Endothelial cell of umbilical vein (primary cell): ENCODE data around the gene GLDC. TPM values are rescaled to one million over a fixed set of nuclear protein-coding genes. Genes with fewer than 3 reads are reported as not detected.

Experiments used
- BruUV-seq: library from RNA; stranded (reverse); fragments of 400-500 nt; replicated peaks from 2 replicates; lab custom pipeline; 2021; lab: Mats Ljungman, UMichigan
- CTCF ChIA-PET: fragments of 300-600, 350-600 bp; sonication (Branson Sonifier 250); formaldehyde crosslinking; loops from one replicate; lab custom pipeline; 2021; ENCODE audit warnings: antibody characterized with exemption, inconsistent platforms; lab: Charles Lee
- POLR2A ChIA-PET: fragments of 300-600, 350-600 bp; sonication (Branson Sonifier 250); formaldehyde crosslinking; loops from one replicate; lab custom pipeline; 2021; ENCODE audit warnings: antibody characterized with exemption, inconsistent platforms; lab: Charles Lee
- DNase-seq: peaks from one replicate; pipeline ENCODE4 v3.0.0-alpha.2; 2011; ENCODE audit warnings: low read depth, low spot score
- FAIRE-seq: peaks from 2 replicates; lab custom pipeline; 2011; peaks lifted over from hg19 to GRCh38; lab: Jason Lieb, UNC
- H2AFZ ChIP-seq: 2 replicates; pipeline ENCODE4 v1.6.0; 2012; ENCODE audit warnings: low read depth, low read length, control low read depth, inconsistent platforms
- H3K27ac ChIP-seq: 2 replicates; pipeline ENCODE4 v1.5.1; 2011; ENCODE audit warnings: low read depth, mild to moderate bottlenecking, control low read depth, low read length, moderate library complexity; ENCODE audit not compliant: insufficient read depth
- H3K27me3 ChIP-seq, 2 experiments: 2 replicates each; pipeline versions ENCODE4 v1.6.0 to v1.6.1; 2011; ENCODE audit warnings: low read length in 2 of 2, mixed read lengths in 1 of 2; ENCODE audit not compliant: control insufficient read depth in 2 of 2, insufficient read depth in 2 of 2
- H3K36me3 ChIP-seq, 2 experiments: 2 replicates in 1 of 2; 3 replicates in 1 of 2; pipeline ENCODE4 v1.5.1; 2011; ENCODE audit warnings: low read length in 2 of 2, mild to moderate bottlenecking in 1 of 2, moderate library complexity in 1 of 2; ENCODE audit not compliant: control insufficient read depth in 2 of 2, insufficient read depth in 2 of 2; ENCODE audit errors: extremely low read depth in 1 of 2
- H3K4me1 ChIP-seq: 3 replicates; pipeline ENCODE4 v1.5.1; 2011; ENCODE audit warnings: mild to moderate bottlenecking, low read length; ENCODE audit not compliant: control insufficient read depth, insufficient read depth; ENCODE audit errors: extremely low read depth
- H3K4me2 ChIP-seq: 2 replicates; pipeline ENCODE4 v1.6.1; 2011; ENCODE audit warnings: low read length, control low read depth, mixed read lengths; ENCODE audit not compliant: insufficient read depth
- H3K4me3 ChIP-seq, 3 experiments: fragments of 200-600 bp in 1 of 3; sonication (generic), shearing (Covaris generic) in 1 of 3; replicated peaks in 1 of 3; 2 replicates each; pipeline ENCODE4 v1.5.1; 2011 to 2016; ENCODE audit warnings: control low read depth in 3 of 3, low read length in 3 of 3, mild to moderate bottlenecking in 2 of 3, inconsistent platforms in 1 of 3, low read depth in 1 of 3, moderate library complexity in 1 of 3; ENCODE audit not compliant: insufficient read depth in 1 of 3
- H3K79me2 ChIP-seq: 2 replicates; pipeline ENCODE4 v1.6.0; 2012; ENCODE audit warnings: low read length, inconsistent platforms; ENCODE audit not compliant: control insufficient read depth, insufficient read depth
- H3K9ac ChIP-seq: replicated peaks from 2 replicates; pipeline ENCODE3; 2011; ENCODE audit warnings: low read length, control low read depth; ENCODE audit not compliant: insufficient read depth; ENCODE audit errors: extremely low read depth
- H3K9me1 ChIP-seq: replicated peaks from 3 replicates; pipeline ENCODE4 v1.6.0; 2011; ENCODE audit warnings: mild to moderate bottlenecking, low read length; ENCODE audit not compliant: control insufficient read depth, insufficient read depth; ENCODE audit errors: extremely low read depth
- H3K9me3 ChIP-seq: replicated peaks from 2 replicates; pipeline ENCODE4 v1.5.1; 2012; ENCODE audit warnings: low read length, inconsistent platforms; ENCODE audit not compliant: control insufficient read depth, insufficient read depth
- H4K20me1 ChIP-seq: replicated peaks from 2 replicates; pipeline ENCODE3; 2011; ENCODE audit warnings: mild to moderate bottlenecking, low read length; ENCODE audit not compliant: control insufficient read depth, insufficient read depth; ENCODE audit errors: extremely low read depth
- EZH2 ChIP-seq: IDR thresholded peaks from 2 replicates; pipeline ENCODE4 v1.6.1; 2012; ENCODE audit warnings: borderline replicate concordance, low read depth, mild to moderate bottlenecking, moderate library complexity, low read length, inconsistent platforms; ENCODE audit not compliant: severe bottlenecking
- FOS ChIP-seq: IDR thresholded peaks from 2 replicates; pipeline ENCODE4 v1.6.1; 2011; ENCODE audit warnings: mild to moderate bottlenecking, low read length, moderate library complexity, borderline replicate concordance; ENCODE audit not compliant: insufficient read depth
- GATA2 ChIP-seq: IDR thresholded peaks from 2 replicates; pipeline ENCODE4 v1.7.0; 2011; ENCODE audit warnings: low read depth, mild to moderate bottlenecking, moderate library complexity, mixed read lengths, low read length; ENCODE audit not compliant: insufficient read length, insufficient read depth
- JUN ChIP-seq: IDR thresholded peaks from 2 replicates; pipeline ENCODE4 v1.6.1; 2011; ENCODE audit warnings: borderline replicate concordance, low read depth; ENCODE audit not compliant: insufficient read length, insufficient read depth
- MYC ChIP-seq: IDR thresholded peaks from one replicate; pipeline ENCODE4 v1.6.1; 2011; ENCODE audit warnings: mild to moderate bottlenecking, low read depth, low read length
- POLR2A ChIP-seq: IDR thresholded peaks from 2 replicates; pipeline ENCODE4 v1.6.1; 2012; ENCODE audit warnings: low read depth, mild to moderate bottlenecking, control low read depth, low read length
- POLR2AphosphoS5 ChIP-seq: IDR thresholded peaks from 2 replicates; pipeline ENCODE4 v1.6.1; 2012; ENCODE audit warnings: low read depth, mild to moderate bottlenecking, control low read depth, low read length, moderate library complexity; ENCODE audit not compliant: insufficient read depth
- dilution Hi-C: fragments of 300-500 bp; cut with MboI; formaldehyde crosslinking; loops from one replicate; pipeline ENCODE4 v1.15.0; 2019; ENCODE audit warnings: low sequenced_read_pairs; ENCODE audit not compliant: extremely low pct_ligation_motif_present
- intact Hi-C: fragments of 100-400 bp; cut with micrococcal nuclease; formaldehyde crosslinking; loops from one replicate; pipeline ENCODE4 v1.10.0; 2022
- polyA plus RNA-seq, 4 experiments: library from polyadenylated mRNA; depleted of rRNA in 3 of 4; stranded (reverse) in 3 of 4; unstranded in 1 of 4; fragments of >200 nt; gene quantifications; 2 replicates each; pipeline versions ENCODE4 v1.2.1 to v1.2.3, GENCODE V29; 2011 to 2012; ENCODE audit warnings: missing spikeins in 1 of 4
- small RNA-seq: library from RNA; depleted of rRNA; stranded (forward); fragments of <200 nt; gene quantifications from one replicate; pipeline ENCODE3, GENCODE V24; 2012; ENCODE audit warnings: low replicate concordance, low read depth; ENCODE audit not compliant: insufficient read depth, insufficient read length
- total RNA-seq: library from RNA; stranded (reverse); gene quantifications from 2 replicates; pipeline ENCODE4 v1.2.3, GENCODE V29; 2021
- TF ChIP-seq, protein P1 (sequence below), 2 donors: IDR thresholded peaks; 1 replicate in 1 of 2; 2 replicates in 1 of 2; pipeline ENCODE4 v1.5.1; 2011; ENCODE audit warnings: low read length in 2 of 2, mild to moderate bottlenecking in 2 of 2, moderate library complexity in 2 of 2, control low read depth in 1 of 2, inconsistent platforms in 1 of 2, low read depth in 1 of 2; ENCODE audit not compliant: insufficient read depth in 1 of 2; ENCODE audit errors: extremely low read depth in 1 of 2
- TF ChIP-seq, protein P2 (sequence below): IDR thresholded peaks from 2 replicates; pipeline ENCODE4 v1.6.1; 2011; ENCODE audit not compliant: insufficient read depth, insufficient read length

Gene GLDC
- total and polyA plus RNA-seq, 2 donors (not counting 3 experiments of a cell fraction or from before 2014, with no cell fraction given), result 1.8 to 2.6 TPM

DNA sequence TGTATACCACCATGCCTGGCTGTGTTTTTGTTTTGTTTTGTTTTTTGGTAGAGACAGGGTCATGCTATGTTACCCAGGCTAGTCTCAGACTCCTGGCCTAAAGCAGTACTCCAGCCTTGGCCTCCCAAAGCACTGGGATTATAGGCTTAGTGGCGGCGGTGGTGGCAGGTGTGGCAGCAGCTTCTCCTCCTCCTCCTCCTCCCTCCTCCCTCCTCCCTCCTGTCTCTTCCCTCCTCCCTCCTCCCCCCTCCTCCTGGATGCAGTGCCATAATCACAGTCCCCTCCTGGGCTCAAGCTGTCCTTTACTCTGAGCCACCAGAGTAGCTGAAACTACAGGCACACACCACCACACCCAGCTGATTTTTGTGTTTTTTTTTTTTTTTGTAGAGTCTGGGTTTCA is 161.3 kb downstream of the GLDC start:
- intact Hi-C loops, result loop anchor here (5.0 to 10.0 kb wide), 2 partner anchors 52 to 429 kb away; no protein-coding TSS in a partner anchor
- Histone ChIP-seq H3K79me2 (peaks cover 74% of the 10 kb centered on the region), H3K27ac (no peak overlapping the region), H3K4me1 (no peaks in the 10 kb centered on the region), H3K4me2 (no peak overlapping the region), H3K36me3 (peaks cover 5 to 34% of the 10 kb centered on the region in 2 experiments), H4K20me1 (no peaks in the 10 kb centered on the region), H3K9me1 (no peaks in the 10 kb centered on the region), H3K9ac (no peak overlapping the region), H2AFZ (no peak overlapping the region), H3K9me3 (no peaks in the 10 kb centered on the region), H3K4me3 (no peak overlapping the region), H3K27me3 (no peaks in the 10 kb centered on the region)
- BruUV-seq, result no TSS peak
- ChIA-PET CTCF (no interaction called here), POLR2A (no interaction called here)
- FAIRE-seq (no peak), DNase-seq (no peak)
- TF ChIP-seq JUN, result no peak
- no peak for TF ChIP-seq FOS
- no peak for TF ChIP-seq POLR2AphosphoS5
- TF ChIP-seq MYC, result no peak
- no peak for TF ChIP-seq GATA2
- TF ChIP-seq POLR2A, result no peak
- TF ChIP-seq, protein P1, sequence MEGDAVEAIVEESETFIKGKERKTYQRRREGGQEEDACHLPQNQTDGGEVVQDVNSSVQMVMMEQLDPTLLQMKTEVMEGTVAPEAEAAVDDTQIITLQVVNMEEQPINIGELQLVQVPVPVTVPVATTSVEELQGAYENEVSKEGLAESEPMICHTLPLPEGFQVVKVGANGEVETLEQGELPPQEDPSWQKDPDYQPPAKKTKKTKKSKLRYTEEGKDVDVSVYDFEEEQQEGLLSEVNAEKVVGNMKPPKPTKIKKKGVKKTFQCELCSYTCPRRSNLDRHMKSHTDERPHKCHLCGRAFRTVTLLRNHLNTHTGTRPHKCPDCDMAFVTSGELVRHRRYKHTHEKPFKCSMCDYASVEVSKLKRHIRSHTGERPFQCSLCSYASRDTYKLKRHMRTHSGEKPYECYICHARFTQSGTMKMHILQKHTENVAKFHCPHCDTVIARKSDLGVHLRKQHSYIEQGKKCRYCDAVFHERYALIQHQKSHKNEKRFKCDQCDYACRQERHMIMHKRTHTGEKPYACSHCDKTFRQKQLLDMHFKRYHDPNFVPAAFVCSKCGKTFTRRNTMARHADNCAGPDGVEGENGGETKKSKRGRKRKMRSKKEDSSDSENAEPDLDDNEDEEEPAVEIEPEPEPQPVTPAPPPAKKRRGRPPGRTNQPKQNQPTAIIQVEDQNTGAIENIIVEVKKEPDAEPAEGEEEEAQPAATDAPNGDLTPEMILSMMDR (IDR thresholded peaks at IDR 0.05; ENCODE audit: extremely low read depth in 1 of 2, insufficient read depth in 1 of 2, low read depth in 1 of 2, low read length in 2 of 2), result no peak
- TF ChIP-seq, protein P2, sequence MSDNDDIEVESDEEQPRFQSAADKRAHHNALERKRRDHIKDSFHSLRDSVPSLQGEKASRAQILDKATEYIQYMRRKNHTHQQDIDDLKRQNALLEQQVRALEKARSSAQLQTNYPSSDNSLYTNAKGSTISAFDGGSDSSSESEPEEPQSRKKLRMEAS, result no peak
- TF ChIP-seq EZH2, result no peak
- dilution Hi-C loops, result no loop called here

Small RNA genes lying within 50 kb of the gene (small RNA-seq; reads per million reads assigned to genes)
- gene RN7SL123P (not detected), gene RN7SL25P (not detected)

Other genes starting within 250 kb of the GLDC start
- 101 and 106 TPM in 2 replicates for gene UHRF2, start 232.5 kb downstream of the GLDC start, total RNA-seq
- gene UHRF2, start 232.5 kb downstream of the GLDC start, polyA plus RNA-seq, result 53.9 and 63.5 TPM in 2 replicates
- 15.0 and 17.5 TPM in 2 replicates for gene KDM4C, start 112.2 kb upstream of the GLDC start, total RNA-seq
- gene KDM4C, start 112.2 kb upstream of the GLDC start, polyA plus RNA-seq, result 3.7 and 5.4 TPM in 2 replicates